UCSD-AML1 (cell line): ENCODE data around the gene GGA3.
"Not testable (repeated sequence)": the region's sequence is repeated elsewhere in the genome, so short reads cannot be mapped to it uniquely, and the experiment has no call there.

Experiments used
- DNase-seq: peaks from one replicate; lab custom pipeline; 2025; ENCODE audit not compliant: unreplicated experiment; lab: John Stamatoyannopoulos, UW

GGA3 gene, protein sequence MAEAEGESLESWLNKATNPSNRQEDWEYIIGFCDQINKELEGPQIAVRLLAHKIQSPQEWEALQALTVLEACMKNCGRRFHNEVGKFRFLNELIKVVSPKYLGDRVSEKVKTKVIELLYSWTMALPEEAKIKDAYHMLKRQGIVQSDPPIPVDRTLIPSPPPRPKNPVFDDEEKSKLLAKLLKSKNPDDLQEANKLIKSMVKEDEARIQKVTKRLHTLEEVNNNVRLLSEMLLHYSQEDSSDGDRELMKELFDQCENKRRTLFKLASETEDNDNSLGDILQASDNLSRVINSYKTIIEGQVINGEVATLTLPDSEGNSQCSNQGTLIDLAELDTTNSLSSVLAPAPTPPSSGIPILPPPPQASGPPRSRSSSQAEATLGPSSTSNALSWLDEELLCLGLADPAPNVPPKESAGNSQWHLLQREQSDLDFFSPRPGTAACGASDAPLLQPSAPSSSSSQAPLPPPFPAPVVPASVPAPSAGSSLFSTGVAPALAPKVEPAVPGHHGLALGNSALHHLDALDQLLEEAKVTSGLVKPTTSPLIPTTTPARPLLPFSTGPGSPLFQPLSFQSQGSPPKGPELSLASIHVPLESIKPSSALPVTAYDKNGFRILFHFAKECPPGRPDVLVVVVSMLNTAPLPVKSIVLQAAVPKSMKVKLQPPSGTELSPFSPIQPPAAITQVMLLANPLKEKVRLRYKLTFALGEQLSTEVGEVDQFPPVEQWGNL

DNA sequence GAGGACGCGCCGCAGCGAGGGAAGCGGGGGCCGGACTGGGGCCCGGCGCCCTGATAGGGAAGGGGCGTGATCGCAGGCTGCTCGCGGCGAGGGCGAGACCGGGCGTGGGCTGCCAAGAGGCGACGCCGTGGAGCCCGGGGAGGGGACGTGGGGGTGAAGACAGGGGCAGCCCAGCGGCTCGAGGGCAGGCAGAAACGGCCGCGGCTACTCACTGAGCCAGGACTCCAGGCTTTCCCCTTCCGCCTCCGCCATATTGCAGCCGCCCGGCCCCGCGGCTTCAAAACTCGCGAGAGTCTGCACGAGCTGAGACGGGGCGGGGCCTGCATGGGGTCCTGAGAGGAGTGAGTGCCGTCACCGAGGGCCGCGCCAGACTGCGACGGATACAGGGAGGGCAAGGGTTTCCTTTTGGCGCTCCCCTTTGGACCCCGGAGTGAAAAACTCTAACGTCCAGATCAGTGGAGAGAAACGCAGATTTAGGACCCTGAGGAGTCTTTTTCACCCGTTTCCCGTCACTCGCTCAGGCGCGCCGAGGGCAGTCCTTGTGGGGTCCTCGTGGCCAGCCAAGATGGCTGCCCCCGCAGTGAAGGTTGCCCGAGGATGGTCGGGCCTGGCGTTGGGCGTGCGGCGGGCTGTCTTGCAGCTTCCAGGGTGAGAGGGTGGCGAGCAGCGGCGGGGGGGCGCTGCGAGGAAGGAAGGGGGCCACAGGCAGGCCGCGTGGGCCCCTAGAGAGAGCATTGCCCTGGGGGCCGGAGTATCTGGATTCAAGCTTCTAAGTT is at the start of gene GGA3, which contains the start of gene MRPS7:
Gene GGA3 (minus strand): TSS at position 271 of the 776 bp plus-strand sequence. CDS start 19 bp downstream, at position 252.
Gene MRPS7 (plus strand): TSS at position 544 of the 776 bp plus-strand sequence. CDS start 22 bp downstream, at position 566.
- DNase-seq = peak; percentile 94

DNA sequence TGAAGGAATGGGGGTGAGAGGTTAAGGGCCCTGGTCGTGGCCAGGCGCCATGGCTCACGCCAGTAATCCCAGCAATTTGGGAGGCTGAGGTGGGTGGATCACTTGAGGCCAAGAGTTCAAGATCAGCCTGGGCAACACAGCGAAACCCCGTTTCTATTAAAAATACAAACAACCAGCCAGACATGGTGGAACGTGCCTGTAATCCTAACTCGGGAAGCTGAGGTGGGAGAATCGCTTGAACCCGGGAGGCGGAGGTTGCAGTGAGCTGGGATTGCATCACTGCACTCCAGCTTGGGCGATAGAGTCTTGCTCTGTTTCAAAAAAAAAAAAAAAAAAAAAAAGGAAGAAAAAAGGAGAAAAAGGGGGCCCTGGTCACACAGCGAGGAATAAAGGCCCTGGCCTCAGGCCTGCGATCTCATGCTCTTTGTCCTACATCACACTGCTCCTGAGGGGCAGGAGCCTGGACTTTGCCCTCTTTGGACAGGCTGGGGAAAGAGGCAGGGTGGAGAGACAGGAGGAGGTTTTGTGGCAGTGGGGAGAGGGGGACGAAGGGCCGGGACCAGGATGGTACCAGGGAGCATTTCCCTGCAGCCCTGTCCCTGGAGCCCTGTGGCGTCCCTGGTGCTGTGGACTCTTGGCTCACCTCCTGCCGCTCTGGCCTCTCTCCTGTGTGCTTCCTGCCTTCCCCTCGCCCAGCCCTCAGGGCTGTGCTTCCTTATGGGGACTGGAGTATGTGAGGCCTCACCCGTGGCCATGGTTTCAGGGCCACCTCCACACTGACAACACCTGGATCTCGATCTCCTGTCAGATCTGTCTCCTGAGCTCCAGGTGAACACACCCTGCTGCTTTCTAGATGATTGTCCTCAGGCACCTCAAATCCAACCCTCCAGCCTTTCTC is 47.6 kb upstream of the GGA3 start:
- DNase-seq = peak; percentile 36

DNA sequence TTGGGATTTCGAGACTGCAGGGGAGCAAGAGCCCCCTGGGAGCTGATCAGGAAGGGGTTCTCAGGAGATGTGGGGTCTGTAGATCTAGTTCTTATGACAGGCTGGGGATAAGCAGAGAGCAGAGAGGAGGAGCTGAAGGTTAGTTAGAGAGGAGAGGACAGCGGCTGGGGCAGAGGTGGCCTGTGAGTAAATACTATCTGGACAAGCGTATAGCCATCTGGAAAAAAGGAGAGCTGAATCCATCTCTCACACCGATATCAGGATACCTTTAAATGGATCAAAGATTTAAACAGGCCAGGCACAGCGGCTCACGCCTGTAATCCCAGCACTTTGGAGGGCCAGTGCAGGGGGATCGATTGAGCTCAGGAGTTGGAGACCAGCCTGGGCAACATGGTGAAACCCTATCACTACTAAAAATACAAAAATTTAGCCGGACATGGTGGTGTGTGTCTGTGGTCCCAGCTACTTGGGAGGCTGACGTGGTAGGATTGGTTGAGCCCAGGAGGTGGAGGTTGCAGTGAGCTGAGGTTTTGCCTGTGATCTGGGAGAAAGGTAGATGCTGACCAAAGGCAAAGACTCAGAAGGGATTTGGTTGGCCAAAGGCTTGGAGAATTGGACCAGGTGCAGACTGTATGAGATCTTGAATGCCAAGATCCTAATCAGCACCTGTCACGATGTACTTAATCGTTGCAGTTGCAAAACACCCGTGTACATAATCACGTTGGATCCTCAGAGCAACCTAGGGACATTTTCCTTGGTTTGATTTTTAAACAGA is 46.7 kb upstream of the GGA3 start:
- no peak for DNase-seq

DNA sequence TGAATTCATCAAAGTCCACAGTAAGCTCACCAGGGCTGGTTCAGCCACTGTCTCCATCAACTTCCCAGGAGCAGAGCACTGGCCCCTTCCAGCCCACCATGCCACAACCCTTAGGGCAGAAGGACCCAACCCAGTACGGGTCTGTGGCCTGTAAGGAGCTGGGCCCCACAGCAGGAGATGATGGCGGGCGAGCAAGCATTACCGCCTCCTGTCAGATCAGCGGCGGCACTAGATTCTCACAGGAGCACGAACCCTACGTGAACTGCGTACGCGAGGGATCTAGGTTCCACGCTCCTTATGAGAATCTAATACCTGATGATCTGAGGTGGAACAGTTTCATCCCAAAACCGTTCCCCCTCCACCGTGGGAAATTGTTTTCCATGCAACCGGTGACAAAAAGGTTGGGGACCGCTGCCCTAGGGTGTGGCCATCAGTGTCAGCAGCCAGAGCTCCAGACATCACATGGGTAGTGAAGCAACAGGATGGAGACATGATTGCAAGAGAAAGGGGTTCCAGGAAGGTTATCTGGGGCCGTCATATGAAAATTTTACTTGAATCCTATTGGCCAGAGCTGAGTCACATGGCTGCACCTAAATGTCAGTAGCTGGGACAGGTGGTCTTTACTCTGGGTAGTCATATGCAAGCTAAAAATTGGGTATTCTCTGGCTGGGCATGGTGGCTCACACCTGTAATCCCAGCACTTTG is 40.2 kb upstream of the GGA3 start:
- DNase-seq = no peak

DNA sequence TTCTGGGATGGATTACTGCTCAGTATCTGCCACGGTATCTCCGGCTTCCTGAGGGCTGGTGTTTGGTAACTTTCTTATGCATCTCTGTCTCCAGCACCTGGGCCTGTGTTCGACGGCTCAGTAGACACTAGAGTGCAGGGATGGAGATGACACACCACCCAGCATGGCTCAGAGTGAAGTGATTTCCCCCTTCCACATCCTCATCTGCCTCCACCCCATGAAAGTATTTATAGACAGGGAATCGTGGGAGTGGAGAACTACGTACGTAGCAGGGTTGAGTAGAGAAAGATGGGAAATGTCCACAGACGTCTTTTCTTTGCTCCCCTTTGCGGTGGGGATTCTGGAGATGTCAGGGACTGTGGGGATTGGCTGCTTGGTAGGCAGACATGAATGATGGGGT is 39.6 kb upstream of the GGA3 start:
- DNase-seq = no peak

DNA sequence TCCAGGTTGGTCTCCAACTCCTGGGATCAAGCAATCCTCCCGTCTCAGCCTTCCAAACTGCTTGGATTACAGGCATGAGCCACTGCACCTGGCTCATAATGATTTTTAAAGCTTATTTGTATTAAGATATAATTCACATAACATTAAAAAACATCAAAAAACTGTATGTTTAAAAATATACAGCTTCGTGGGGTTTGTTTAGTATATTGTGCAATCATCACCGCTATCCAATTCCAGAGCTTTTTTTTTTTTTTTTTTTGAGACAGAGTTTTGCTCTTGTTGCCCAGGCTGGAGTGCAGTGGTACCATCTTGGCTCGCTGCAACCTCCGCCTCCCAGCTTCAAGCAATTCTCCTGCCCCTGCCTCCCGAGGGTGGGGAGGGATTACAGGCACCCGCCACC is 38.9 kb upstream of the GGA3 start:
- DNase-seq = no peak

DNA sequence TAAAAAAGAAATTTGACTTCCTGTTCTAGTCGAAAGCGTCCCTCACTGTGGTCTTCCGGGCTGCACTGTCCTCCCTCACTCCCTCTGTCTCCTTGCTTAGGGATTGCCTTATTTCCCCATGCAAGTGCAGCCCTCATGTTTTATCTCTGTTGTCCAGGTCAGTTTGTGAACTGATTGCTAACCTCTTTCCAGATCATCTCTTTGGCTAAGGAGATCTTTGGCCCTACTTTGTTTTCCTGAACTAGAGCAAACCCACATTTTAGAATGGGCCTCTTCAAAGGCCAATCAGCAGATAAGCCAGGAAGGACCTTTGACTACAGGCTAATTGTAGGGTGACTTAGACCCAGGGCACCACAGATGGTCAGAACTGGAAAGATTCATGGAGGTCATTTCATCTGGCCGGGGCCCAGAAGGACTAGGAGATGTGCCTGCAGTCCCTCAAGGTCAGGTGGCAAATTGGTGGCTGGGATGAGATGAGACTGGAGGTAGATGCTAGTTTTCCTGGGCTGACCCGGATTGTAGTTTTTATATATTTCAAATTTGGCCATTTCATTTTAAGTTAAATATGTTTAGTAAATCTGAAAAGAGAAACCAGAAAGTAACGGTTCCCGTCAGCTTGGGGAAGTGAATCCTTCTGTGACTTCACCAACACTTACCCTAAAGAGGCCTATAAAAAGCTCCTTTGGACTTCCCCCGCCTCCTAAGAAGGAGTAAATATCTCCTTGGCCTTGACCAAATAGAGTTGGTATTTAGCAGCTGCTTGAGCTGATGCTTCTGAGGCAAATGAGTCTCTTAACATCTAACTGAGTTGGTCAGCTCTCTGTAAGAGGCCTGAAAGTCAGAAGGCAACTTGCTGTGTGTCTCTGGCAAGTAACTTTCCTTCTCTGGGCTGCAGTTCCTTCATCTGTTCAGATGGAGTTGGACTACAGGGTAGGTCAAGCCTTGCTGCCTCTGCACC is 34.1 kb upstream of the GGA3 start:
- DNase-seq = no peak

DNA sequence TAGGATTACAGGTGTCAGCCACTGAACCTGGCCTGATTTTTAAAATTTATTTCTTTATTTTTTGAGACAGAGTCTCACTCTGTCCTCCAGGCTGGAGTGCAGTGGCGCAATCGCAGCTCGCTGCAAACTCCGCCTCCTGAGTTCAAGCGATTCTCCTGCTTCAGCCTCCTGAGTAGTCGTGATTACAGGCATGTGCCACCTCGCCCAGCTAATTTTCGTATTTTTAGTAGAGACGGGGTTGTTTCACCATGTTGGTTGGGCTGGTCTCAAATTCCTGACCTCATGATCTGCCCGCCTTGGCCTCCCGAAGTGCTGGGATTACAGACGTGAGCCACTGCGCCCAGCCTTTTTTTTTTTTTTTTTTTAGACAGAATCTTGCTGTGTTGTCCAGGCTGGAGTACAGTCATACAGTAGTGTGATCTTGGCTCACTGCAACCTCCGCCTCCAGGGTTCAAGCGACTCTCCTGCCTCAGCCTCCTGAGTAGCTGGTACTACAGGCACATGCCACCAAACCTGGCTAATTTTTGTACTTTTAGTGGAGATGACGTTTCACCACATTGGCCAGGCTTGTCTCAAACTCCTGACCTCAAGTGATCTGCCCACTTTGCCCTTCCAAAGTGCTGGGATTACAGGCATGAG is 31.5 kb upstream of the GGA3 start:
- DNase-seq = not testable (repeated sequence)

DNA sequence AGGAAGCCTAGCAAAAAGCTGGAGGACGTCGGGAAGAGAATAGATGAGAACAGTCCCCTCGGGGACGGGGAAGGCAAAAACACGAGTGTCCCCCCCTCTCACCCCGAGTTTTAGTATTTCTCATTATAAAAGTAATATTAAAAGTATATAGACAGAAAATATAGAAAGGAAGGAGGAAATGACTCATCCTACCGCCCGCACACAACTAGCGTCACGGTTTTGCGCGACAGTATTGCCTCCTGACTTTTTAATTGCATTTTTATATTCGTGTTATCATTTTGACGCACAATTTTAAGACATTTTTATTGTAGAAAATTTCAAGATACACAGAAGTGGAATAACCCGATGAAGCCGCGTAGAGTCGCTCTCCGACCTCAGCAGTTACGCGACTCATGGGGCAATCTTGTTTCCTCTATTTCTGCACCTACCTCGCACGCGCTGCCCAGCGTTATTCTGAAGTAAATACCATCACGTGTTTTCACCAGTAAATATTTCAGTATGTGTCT is 28.5 kb upstream of the GGA3 start:
- DNase-seq = peak; percentile 70

DNA sequence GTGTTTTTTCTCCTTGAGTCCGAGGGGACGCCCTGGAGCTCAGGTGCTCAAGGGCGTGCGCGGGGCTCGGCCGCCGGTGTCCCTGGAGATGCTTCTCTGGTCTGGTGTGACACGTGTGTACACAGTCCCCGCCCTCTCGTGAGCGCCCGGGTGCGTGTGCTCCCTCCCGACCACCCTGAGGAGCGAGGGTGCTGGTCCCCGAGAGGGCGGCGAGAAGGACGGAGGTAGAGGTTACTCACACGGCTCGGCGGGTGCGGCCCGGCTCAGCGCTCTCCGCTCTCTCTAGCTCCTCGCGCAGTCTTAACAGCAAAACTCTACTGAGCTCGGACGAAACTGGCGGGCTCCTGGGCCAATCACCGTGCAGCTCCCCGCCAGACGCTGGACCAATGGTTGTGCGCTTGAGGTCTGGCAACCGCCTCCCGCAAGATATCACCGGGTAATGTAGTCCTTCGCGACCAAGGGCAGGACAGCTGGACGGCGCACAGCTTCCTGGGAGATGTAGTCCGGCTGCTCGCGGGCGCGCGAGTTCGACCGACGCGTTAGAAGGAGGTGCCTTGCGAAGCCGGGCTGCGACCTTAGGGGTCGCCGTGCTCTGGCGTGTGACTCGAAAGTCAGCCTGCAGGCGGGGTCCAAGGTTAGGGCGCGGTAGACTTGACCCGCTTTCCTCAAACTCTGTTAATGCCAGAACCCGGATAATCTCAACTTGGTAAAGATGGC is 27.9 kb upstream of the GGA3 start, which contains the start of gene SLC25A19:
Gene SLC25A19 (minus strand): TSS at position 319 of the 717 bp plus-strand sequence. CDS start 2,669 bp downstream, outside the sequence.
- DNase-seq = peak; percentile 98

DNA sequence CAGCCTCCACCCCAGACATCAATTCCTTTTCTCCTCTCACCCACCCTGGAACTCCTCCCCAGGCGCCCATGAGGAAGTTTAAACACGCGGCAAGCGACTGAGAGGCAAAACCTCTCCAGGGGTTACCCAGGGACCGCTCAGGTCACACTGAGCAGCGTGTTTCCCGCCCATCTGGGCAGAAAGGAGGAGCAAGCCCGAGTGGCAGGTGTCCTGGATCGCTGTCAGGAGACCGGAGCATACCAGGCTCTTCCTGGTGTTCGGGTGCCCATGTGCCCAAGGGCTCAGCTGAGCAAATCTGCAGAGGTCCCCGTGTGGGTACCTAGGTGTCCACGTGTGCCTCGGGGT is 27.3 kb upstream of the GGA3 start:
- peak; percentile 60 for DNase-seq

DNA sequence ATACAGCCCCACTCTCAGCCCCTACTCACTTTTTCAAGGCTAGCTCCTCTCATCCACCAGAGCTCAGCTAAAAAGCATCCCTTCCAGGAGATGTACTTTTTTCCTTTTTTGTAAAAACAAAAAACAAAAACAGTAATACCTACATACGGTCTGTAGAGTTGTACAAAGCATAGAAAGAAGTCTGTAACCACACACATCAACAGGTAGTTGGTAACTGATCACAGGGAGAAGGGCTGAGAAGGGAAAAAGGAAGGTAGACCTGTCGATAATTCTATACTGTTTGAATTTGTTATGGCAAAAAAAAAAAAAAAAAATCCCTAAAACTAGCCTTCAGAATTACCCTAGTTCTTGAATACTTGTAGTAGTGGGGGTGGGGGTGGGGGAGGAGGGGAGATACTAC is 27.0 kb upstream of the GGA3 start:
- DNase-seq = no peak

DNA sequence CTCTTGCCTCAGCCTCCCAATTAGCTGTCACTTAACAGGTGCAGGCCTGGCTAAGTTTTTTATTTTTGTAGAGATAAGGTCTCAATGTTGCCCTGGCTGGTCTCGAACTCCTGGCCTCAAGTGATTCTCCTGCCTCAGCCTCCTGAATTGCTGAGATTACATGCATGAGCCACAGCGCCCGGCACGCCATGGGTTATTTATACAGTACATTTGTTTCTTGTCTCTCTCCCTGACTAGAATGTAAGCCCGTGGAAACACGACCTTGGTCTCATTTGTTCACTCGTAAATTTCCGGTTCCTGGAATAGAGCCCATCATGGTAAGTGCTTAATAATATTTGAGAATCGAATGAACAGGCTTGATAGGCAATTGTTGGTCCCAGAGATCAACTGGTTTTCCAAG is 25.8 kb upstream of the GGA3 start:
- DNase-seq = no peak

DNA sequence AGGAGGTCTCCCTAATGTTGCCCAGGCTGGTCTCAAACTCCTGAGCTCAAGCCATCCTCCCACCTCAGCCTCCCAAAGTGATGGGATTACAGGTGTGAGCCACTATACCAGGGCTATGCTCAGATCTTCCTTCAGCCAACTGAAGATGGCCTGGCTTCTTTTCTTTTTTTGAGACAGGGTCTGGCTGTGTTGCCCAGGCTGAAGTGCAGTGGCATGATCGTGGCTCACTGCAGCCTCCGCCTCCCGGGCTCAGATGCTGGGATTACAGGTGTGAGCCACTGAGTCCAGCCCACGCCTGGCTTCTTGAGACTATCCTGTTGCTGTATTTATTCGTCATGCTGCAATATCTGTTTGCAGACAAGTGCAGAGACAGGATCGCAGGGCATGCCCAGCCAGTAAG is 23.7 kb upstream of the GGA3 start:
- DNase-seq = no peak

DNA sequence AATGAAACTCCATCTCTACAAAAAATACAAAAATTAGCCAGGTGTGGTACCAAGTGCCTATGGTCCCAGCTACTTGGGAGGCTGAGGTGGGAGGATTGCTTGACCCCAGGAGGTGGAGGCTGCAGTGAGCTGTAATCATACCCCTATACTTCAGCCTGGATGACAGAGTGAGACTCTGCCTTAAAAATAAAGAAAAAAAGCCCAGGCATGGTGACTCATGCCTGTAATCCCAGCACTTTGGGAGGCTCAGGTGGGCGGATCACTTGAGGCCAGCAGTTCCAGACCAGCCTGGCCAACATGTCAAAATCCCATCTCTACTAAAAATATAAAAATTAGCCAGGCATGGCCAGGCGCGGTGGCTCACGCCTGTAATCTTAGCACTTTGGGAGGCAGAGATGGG is 18.8 kb upstream of the GGA3 start:
- DNase-seq = not testable (repeated sequence)

DNA sequence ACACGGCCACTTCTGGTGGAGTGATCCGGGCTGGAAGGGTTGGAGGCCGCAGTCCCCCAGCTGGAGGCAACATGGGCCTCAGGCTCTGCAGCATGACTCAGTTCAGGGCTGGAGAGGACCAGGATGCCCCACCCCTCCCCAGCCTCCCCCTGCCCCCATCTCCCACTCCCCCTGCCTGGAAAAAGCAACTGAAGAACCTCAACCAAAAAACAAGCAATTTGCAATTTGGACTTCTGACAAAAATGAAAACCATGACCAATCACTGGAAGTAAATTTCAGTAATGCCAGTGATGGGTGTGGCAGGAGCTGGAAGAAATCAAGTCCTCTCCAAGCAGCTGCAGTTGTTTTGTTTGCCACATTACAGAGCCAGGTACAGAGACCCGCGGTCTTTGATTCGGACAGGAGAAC is 16.3 kb upstream of the GGA3 start:
- DNase-seq = no peak
